CD4-positive, alpha-beta memory T cell (primary cell): ENCODE data around the gene CBLIF. TPM values are rescaled to one million over a fixed set of nuclear protein-coding genes. Genes with fewer than 3 reads are reported as not detected.
A peak's percentile ranks its signal among the peaks of the same experiment; 100 is the strongest.
"Not testable (repeated sequence)": the region's sequence is repeated elsewhere in the genome, so short reads cannot be mapped to it uniquely, and the experiment has no call there.

Experiments
- CTCF ChIA-PET: fragments of 350-600 bp; sonication (Branson Sonifier 250); formaldehyde crosslinking; loops from one replicate; lab custom pipeline; 2021; ENCODE audit warnings: inconsistent platforms; ENCODE audit not compliant: partially characterized antibody; lab: Charles Lee
- POLR2A ChIA-PET: fragments of 350-600 bp; sonication (Branson Sonifier 250); formaldehyde crosslinking; loops from one replicate; lab custom pipeline; 2021; ENCODE audit not compliant: partially characterized antibody; lab: Charles Lee
- DNase-seq, 5 donors: peaks; one replicate each; pipeline versions ENCODE4 v3.0.0 to v3.0.0-alpha.2; 2020 to 2022; ENCODE audit warnings: mixed read lengths in 1 of 5
- H3K27ac ChIP-seq: one replicate; pipeline ENCODE4 v1.7.0; 2013; ENCODE audit warnings: low read depth, low read length
- H3K27me3 ChIP-seq: 2 replicates; pipeline ENCODE4 v1.7.0; 2013; ENCODE audit warnings: mild to moderate bottlenecking, low read length, moderate library complexity; ENCODE audit not compliant: insufficient read depth
- H3K36me3 ChIP-seq: 2 replicates; pipeline ENCODE4 v1.7.0; 2013; ENCODE audit warnings: mild to moderate bottlenecking, low read length, moderate library complexity; ENCODE audit not compliant: insufficient read depth
- H3K4me1 ChIP-seq: 2 replicates; pipeline ENCODE4 v1.7.0; 2013; ENCODE audit warnings: mild to moderate bottlenecking, low read length, moderate library complexity; ENCODE audit not compliant: insufficient read depth
- H3K4me3 ChIP-seq, 2 donors: one replicate each; pipeline ENCODE4 v1.7.0; 2013; ENCODE audit warnings: low read length in 2 of 2, mild to moderate bottlenecking in 1 of 2
- H3K9me3 ChIP-seq, 2 donors: one replicate each; pipeline ENCODE4 v1.7.0; 2013; ENCODE audit warnings: low read length in 2 of 2, control low read depth in 1 of 2; ENCODE audit not compliant: control insufficient read depth in 1 of 2
- H3K27ac Mint-ChIP-seq, 7 donors: one replicate each; pipeline ENCODE4 v1.8.0; 2020 to 2021; ENCODE audit warnings: mixed read lengths in 7 of 7, mild to moderate bottlenecking in 6 of 7, inconsistent platforms in 3 of 7, moderate library complexity in 3 of 7
- H3K27me3 Mint-ChIP-seq, 2 donors: one replicate each; pipeline ENCODE4 v1.8.0; 2020 to 2021; ENCODE audit warnings: mixed read lengths in 2 of 2
- H3K36me3 Mint-ChIP-seq, 2 donors: one replicate each; pipeline ENCODE4 v1.8.0; 2020 to 2021; ENCODE audit warnings: mixed read lengths in 2 of 2, inconsistent platforms in 1 of 2, mild to moderate bottlenecking in 1 of 2
- H3K4me1 Mint-ChIP-seq, 4 donors: one replicate each; pipeline ENCODE4 v1.8.0; 2020 to 2021; ENCODE audit warnings: mixed read lengths in 4 of 4, mild to moderate bottlenecking in 1 of 4
- H3K4me3 Mint-ChIP-seq, 8 donors: one replicate each; pipeline ENCODE4 v1.8.0; 2020 to 2021; ENCODE audit warnings: mixed read lengths in 8 of 8, mild to moderate bottlenecking in 7 of 8, moderate library complexity in 6 of 8, inconsistent platforms in 3 of 8
- H3K9me3 Mint-ChIP-seq, 8 donors: one replicate each; pipeline ENCODE4 v1.8.0; 2020 to 2021; ENCODE audit warnings: mixed read lengths in 8 of 8, mild to moderate bottlenecking in 5 of 8, inconsistent platforms in 3 of 8, moderate library complexity in 1 of 8
- intact Hi-C: fragments of 100-400 bp; cut with micrococcal nuclease; formaldehyde crosslinking; loops from one replicate; pipeline ENCODE4 v1.15.1; 2023
- polyA plus RNA-seq, 2 donors: library from polyadenylated mRNA; unstranded; fragments of 300-500 nt; fragmentation: Illumina TruSeq; gene quantifications; one replicate each; pipeline ENCODE4 v1.2.3, GENCODE V29; 2021
- total RNA-seq, 2 experiments: library from RNA; stranded (reverse); gene quantifications; one replicate each; pipeline ENCODE4 v1.2.3, GENCODE V29; 2021

CBLIF gene
- total and polyA plus RNA-seq, 4 experiments from 2014 or later = not detected

- CTCF ChIA-PET, H3K27me3 ChIP-seq, intact Hi-C loops: not testable (repeated sequence)
Measured at GRCh38 chr11:59848439-59848838, 3.1 kb upstream of the CBLIF start.

DNA sequence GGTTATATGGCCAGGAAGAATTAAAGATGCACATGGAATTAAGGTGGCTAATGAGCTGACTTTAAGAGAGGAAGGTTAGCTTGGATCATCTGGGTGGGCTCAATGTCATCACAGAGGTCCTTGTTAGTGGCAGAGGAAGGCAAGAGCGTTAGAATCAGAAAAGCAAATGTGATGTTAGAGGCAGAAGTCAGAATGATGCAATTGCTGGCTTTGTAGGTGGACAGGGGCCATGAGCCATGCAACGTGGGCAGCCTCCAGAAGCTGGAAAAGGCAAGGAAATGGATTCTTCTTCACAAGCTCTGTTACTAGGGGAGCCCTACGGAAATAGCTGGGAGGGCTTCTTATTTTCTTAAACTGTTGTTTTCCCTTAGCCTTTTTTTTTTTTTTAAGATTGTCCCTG is 2.3 kb upstream of the CBLIF start:
- H3K27ac Mint-ChIP-seq = peak overlapping the region in 1 of 7 donors; percentile 0
- Histone ChIP-seq H3K9me3 (no peaks in the 10 kb centered on the region), H3K4me1 (no peaks in the 10 kb centered on the region), H3K27ac (no peak overlapping the region), H3K27me3 (no peaks in the 10 kb centered on the region), H3K36me3 (no peaks in the 10 kb centered on the region), H3K4me3 (no peak overlapping the region)
- peaks cover 0 to 3% of the 10 kb centered on the region in 2 donors for H3K27me3 Mint-ChIP-seq
- ChIA-PET POLR2A (no interaction called here), CTCF (interaction anchor here (1.3 kb wide), 1 partner anchor 10 kb away, joined by 3 read pairs; no protein-coding TSS in a partner anchor)
- H3K4me3 Mint-ChIP-seq = no peak overlapping the region
- no peak for DNase-seq
- H3K36me3 Mint-ChIP-seq = no peaks in the 10 kb centered on the region
- intact Hi-C loops = no loop called here
- H3K4me1 Mint-ChIP-seq = no peaks in the 10 kb centered on the region
- H3K9me3 Mint-ChIP-seq = no peaks in the 10 kb centered on the region

More at GRCh38 chr11:59848439-59848838, 3.1 kb upstream of the CBLIF start:
- DNase-seq, H3K4me3 Mint-ChIP-seq, H3K4me3 ChIP-seq, POLR2A ChIA-PET, H3K27ac Mint-ChIP-seq, H3K4me1 Mint-ChIP-seq, H3K27ac ChIP-seq, H3K4me1 ChIP-seq, H3K9me3 ChIP-seq, H3K36me3 Mint-ChIP-seq, H3K27me3 Mint-ChIP-seq, H3K9me3 Mint-ChIP-seq, H3K36me3 ChIP-seq: not testable (repeated sequence)

DNA sequence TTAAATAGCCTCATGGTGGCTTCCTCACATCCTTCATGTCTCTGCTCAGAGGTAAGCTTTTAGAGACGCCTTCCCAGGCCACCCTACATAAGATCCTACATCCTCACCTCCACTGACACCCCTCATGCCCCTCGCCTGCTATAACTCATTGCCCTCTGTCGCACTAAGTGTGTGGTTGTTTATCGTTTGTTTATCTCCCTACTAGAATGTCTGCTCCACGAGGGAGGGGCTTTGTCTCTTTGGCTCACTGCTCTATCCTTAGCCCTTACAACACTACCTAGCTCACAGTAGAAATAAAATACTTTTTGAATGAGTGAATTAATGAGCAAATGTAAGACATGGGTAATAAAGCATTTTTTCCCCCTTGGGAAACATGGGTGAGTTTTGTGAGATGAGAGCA is 1.3 kb upstream of the CBLIF start:
- Histone ChIP-seq H3K36me3 (no peaks in the 10 kb centered on the region), H3K4me3 (no peak overlapping the region), H3K4me1 (no peaks in the 10 kb centered on the region), H3K9me3 (no peaks in the 10 kb centered on the region), H3K27me3 (no peaks in the 10 kb centered on the region), H3K27ac (no peak overlapping the region)
- ChIA-PET POLR2A (no interaction called here), CTCF (interaction anchor here (0.6 to 1.0 kb wide), 2 partner anchors 13 to 376 kb away, joined by 3 read pairs; no protein-coding TSS in a partner anchor)
- no peaks in the 10 kb centered on the region for H3K9me3 Mint-ChIP-seq
- no peaks in the 10 kb centered on the region for H3K4me1 Mint-ChIP-seq
- intact Hi-C loops = no loop called here
- H3K36me3 Mint-ChIP-seq = no peaks in the 10 kb centered on the region
- H3K27me3 Mint-ChIP-seq = peaks cover 0 to 3% of the 10 kb centered on the region in 2 donors
- H3K4me3 Mint-ChIP-seq = no peak overlapping the region
- H3K27ac Mint-ChIP-seq = no peak overlapping the region
- DNase-seq = no peak

DNA sequence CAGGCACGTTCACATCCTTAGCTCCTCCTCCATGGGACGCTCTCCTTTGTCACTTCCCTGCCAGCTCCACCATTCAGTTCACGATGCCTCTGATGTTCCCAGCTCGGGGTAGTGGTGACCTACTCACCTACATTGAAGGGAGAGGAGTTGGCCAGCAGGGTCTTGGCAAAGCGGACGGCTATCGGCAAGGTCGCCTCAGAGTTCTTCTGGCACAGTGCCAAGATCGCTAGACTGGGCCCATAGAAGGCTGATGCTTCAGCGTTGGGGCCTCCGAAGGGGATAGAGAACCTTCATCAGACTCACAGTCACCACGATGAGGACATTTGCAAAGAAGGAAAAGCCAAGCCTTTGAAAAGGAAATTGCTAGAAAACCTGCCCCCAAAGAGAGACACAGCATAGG is 3.0 kb downstream of the CBLIF start:
- POLR2A ChIA-PET = no interaction called here
- Histone ChIP-seq H3K4me1 (no peaks in the 10 kb centered on the region), H3K27me3 (no peaks in the 10 kb centered on the region), H3K36me3 (no peaks in the 10 kb centered on the region), H3K27ac (no peak overlapping the region), H3K4me3 (no peak overlapping the region), H3K9me3 (no peaks in the 10 kb centered on the region)
- Mint-ChIP-seq H3K4me3 (no peak overlapping the region), H3K36me3 (no peaks in the 10 kb centered on the region), H3K27me3 (peaks cover 2 to 3% of the 10 kb centered on the region in 2 donors), H3K9me3 (peaks cover 0 to 2% (median 0%) of the 10 kb centered on the region in 8 donors), H3K4me1 (no peaks in the 10 kb centered on the region), H3K27ac (no peak overlapping the region)
- CTCF ChIA-PET = no interaction called here
- no peak for DNase-seq
- intact Hi-C loops = no loop called here

DNA sequence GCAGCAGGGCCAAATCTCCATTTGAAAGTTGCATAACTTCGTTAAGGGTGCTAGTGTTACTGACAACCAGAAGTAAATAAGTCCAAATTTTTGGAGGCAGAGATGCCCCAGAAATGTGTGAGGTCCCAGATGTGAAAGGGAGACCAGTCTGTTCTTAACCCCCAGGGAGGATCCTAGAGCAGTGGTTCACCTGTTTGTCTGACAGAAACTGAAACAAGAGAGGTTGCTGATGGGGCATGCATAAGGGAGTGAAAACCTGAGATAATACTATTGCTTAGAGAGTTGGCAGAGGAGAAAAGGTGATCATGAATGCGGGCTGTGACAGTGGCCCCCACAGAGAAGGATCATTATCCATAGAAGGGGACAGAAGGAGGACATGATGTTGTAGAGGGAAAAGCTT is 3.8 kb downstream of the CBLIF start:
- Mint-ChIP-seq H3K4me1 (no peaks in the 10 kb centered on the region), H3K27me3 (peaks cover 2 to 3% of the 10 kb centered on the region in 2 donors), H3K9me3 (peaks cover 0 to 2% (median 0%) of the 10 kb centered on the region in 8 donors), H3K27ac (no peak overlapping the region), H3K36me3 (no peaks in the 10 kb centered on the region), H3K4me3 (no peak overlapping the region)
- ChIA-PET CTCF (no interaction called here), POLR2A (no interaction called here)
- Histone ChIP-seq H3K4me1 (no peaks in the 10 kb centered on the region), H3K4me3 (no peak overlapping the region), H3K27me3 (no peaks in the 10 kb centered on the region), H3K36me3 (no peaks in the 10 kb centered on the region), H3K27ac (no peak overlapping the region), H3K9me3 (no peaks in the 10 kb centered on the region)
- intact Hi-C loops = no loop called here
- DNase-seq = no peak

DNA sequence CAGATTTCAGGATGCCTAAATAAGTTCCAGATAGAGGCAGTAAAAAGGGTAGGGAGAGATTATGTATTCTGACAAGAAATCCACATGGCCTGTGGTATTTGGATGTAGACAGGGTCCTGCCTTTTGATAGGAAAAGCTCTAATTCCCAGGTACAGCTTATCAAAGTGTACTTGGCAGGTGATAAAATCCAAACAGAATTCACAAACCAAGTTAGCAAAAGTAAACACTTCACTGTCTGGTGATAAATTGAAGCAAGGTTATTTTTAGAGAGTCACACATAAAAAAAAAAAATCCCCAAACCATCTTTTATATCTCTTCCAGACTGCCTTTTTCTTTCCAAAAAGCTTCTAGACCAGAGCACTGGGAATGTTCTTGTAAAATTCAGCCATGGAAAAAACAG is 5.7 kb downstream of the CBLIF start:
- POLR2A ChIA-PET = no interaction called here
- Mint-ChIP-seq H3K9me3 (peaks cover 0 to 2% (median 0%) of the 10 kb centered on the region in 8 donors), H3K27ac (no peak overlapping the region), H3K4me1 (no peaks in the 10 kb centered on the region), H3K4me3 (no peak overlapping the region), H3K27me3 (peaks cover 2% of the 10 kb centered on the region in 2 donors), H3K36me3 (no peaks in the 10 kb centered on the region)
- H3K27ac ChIP-seq = no peak overlapping the region
- CTCF ChIA-PET = interaction anchor here (0.7 kb wide), 1 partner anchor 38 kb away, joined by 4 read pairs; no protein-coding TSS in a partner anchor
- H3K4me3 ChIP-seq = no peak overlapping the region
- H3K4me1 ChIP-seq = no peaks in the 10 kb centered on the region
- H3K27me3 ChIP-seq = no peaks in the 10 kb centered on the region
- H3K9me3 ChIP-seq = no peaks in the 10 kb centered on the region
- DNase-seq = no peak
- no peaks in the 10 kb centered on the region for H3K36me3 ChIP-seq
- intact Hi-C loops = no loop called here

- Mint-ChIP-seq H3K4me1 (peaks cover 0 to 1% (median 0%) of the 10 kb centered on the region in 4 donors), H3K27ac (no peak overlapping the region), H3K36me3 (no peaks in the 10 kb centered on the region), H3K27me3 (peaks cover 0 to 7% of the 10 kb centered on the region in 2 donors), H3K4me3 (no peak overlapping the region), H3K9me3 (no peaks in the 10 kb centered on the region)
- H3K36me3 ChIP-seq = no peaks in the 10 kb centered on the region
- no peak for DNase-seq
- H3K4me3 ChIP-seq = no peak overlapping the region
- H3K4me1 ChIP-seq = no peaks in the 10 kb centered on the region
- H3K27ac ChIP-seq = no peak overlapping the region
- CTCF ChIA-PET = no interaction called here
- H3K27me3 ChIP-seq = no peaks in the 10 kb centered on the region
- intact Hi-C loops = no loop called here
- H3K9me3 ChIP-seq = no peaks in the 10 kb centered on the region
- POLR2A ChIA-PET = no interaction called here
Measured at GRCh38 chr11:59833602-59834001, 11.7 kb downstream of the CBLIF start.

- no peak for DNase-seq
- intact Hi-C loops = no loop called here
- H3K36me3 ChIP-seq = no peaks in the 10 kb centered on the region
- peaks cover 0 to 5% of the 10 kb centered on the region in 2 donors for H3K27me3 Mint-ChIP-seq
- H3K27ac Mint-ChIP-seq = peak overlapping the region in 1 of 7 donors; percentile 63
- no peaks in the 10 kb centered on the region for H3K9me3 Mint-ChIP-seq
- peaks cover 0 to 1% (median 0%) of the 10 kb centered on the region in 4 donors for H3K4me1 Mint-ChIP-seq
- no peak overlapping the region for H3K4me3 ChIP-seq
- H3K27ac ChIP-seq = no peak overlapping the region
- no peaks in the 10 kb centered on the region for H3K36me3 Mint-ChIP-seq
- H3K27me3 ChIP-seq = no peaks in the 10 kb centered on the region
- H3K4me3 Mint-ChIP-seq = no peak overlapping the region
- no peaks in the 10 kb centered on the region for H3K9me3 ChIP-seq
- CTCF ChIA-PET = no interaction called here
- H3K4me1 ChIP-seq = no peaks in the 10 kb centered on the region
- POLR2A ChIA-PET = no interaction called here
Measured at GRCh38 chr11:59829358-59829757, 15.9 kb downstream of the CBLIF start.
